Colonic mucosa (tissue), 4 donors: ENCODE data around the gene TBC1D19. TPM values are rescaled to one million over a fixed set of nuclear protein-coding genes. Genes with fewer than 3 reads are reported as not detected.
"Not testable (repeated sequence)": the region's sequence is repeated elsewhere in the genome, so short reads cannot be mapped to it uniquely, and the experiment has no call there.

Experiments
- DNase-seq: peaks from one replicate; pipeline ENCODE4 v3.0.0-alpha.2; 2020
- H3K27ac ChIP-seq: fragments of 200-600 bp; one replicate; pipeline ENCODE4 v1.8.0; 2021
- H3K27me3 ChIP-seq: fragments of 200-600 bp; one replicate; pipeline ENCODE4 v1.8.0; 2021
- H3K36me3 ChIP-seq: fragments of 200-600 bp; one replicate; pipeline ENCODE4 v1.8.0; 2021
- H3K4me1 ChIP-seq: fragments of 200-600 bp; one replicate; pipeline ENCODE4 v1.8.0; 2021; ENCODE audit warnings: mild to moderate bottlenecking
- H3K4me3 ChIP-seq: fragments of 200-600 bp; one replicate; pipeline ENCODE4 v1.8.0; 2021
- H3K9ac ChIP-seq, 2 donors: one replicate each; pipeline ENCODE4 v1.7.0; 2013; ENCODE audit warnings: control low read depth in 2 of 2, low read depth in 2 of 2, low read length in 2 of 2
- H3K9me3 ChIP-seq: fragments of 200-600 bp; one replicate; pipeline ENCODE4 v1.8.0; 2021
- CTCF ChIP-seq: fragments of 200-600 bp; IDR thresholded peaks from one replicate; pipeline ENCODE4 v1.8.0; 2022; ENCODE audit warnings: antibody characterized with exemption, mild to moderate bottlenecking
- intact Hi-C: fragments of 100-400 bp; cut with DNase I; formaldehyde crosslinking; loops from one replicate; pipeline ENCODE4 v1.14.1; 2022
- total RNA-seq, 2 donors: library from RNA; stranded (reverse); fragmentation: NEBNext Ultra II Directional in 1 of 2; extraction: Animal tissue kit (Norgen Biotek cat#: 25700) in 1 of 2; gene quantifications; one replicate each; pipeline ENCODE4 v1.2.1, GENCODE V29; 2021
- donor health status: healthy.
- donor health status: DM: no; HTN: no; CAD: no.
- donor health status: DM: no; HTN: no; CAD: no.

Gene TBC1D19
- total RNA-seq, 2 donors from 2014 or later = 2.6 to 4.0 TPM

DNA sequence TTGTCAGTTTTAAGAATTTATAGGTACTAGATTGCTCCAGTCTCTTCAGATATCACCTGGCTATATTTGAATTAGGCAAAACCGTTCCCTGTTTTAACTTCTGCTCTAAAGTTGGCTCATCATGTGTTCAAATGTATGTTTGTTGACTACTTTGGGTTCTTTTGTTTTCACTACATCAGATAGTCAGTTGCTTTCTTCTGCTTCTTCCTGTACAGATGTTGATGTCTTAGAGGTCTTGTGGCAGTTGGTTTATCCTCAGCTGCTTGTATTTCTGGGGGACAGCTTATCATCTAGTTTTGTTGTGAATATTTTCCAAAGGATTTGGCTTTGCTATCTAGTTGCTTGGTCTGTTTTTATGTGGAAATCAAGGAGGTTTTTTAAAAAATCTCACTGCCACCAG, 28.0 kb downstream of the TBC1D19 start:
- Histone ChIP-seq H3K9ac (no peak overlapping the region), H3K9me3 (no peaks in the 10 kb centered on the region), H3K4me3 (no peak overlapping the region), H3K27me3 (no peaks in the 10 kb centered on the region), H3K36me3 (no peaks in the 10 kb centered on the region), H3K27ac (no peak overlapping the region), H3K4me1 (no peaks in the 10 kb centered on the region)
- intact Hi-C loops = no loop called here
- no peak for DNase-seq
- no peak for TF ChIP-seq CTCF

DNA sequence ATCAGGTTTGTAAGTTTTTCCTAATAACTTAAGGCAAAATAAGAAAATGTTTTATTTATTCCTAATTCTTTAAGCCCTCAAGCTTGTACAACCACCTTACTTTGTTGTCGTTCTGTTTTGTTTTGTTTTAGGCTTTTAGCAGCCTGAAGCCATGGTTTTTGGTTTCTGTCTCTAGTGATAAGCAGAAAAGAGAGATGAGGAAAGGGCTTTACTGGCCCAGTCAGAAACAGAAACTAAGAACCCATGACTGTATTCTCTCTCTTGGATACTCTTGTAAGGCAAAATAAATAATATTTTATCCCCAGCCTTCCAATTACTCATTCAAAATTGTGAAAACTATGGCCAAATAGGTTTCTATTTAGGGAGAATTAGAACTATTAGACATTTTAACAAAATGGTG, 29.4 kb downstream of the TBC1D19 start:
- Histone ChIP-seq H3K9ac (no peak overlapping the region), H3K36me3 (no peaks in the 10 kb centered on the region), H3K27me3 (no peaks in the 10 kb centered on the region), H3K4me3 (no peak overlapping the region), H3K27ac (no peak overlapping the region), H3K9me3 (no peaks in the 10 kb centered on the region), H3K4me1 (no peaks in the 10 kb centered on the region)
- DNase-seq = no peak
- intact Hi-C loops = no loop called here
- TF ChIP-seq CTCF = no peak

GRCh38 chr4:26613735-26614134, 29.9 kb downstream of the TBC1D19 start:
- TF ChIP-seq CTCF = no peak
- no peaks in the 10 kb centered on the region for H3K9me3 ChIP-seq
- H3K9ac ChIP-seq = no peak overlapping the region
- H3K36me3 ChIP-seq = no peaks in the 10 kb centered on the region
- H3K4me1 ChIP-seq = no peaks in the 10 kb centered on the region
- DNase-seq = no peak
- no peak overlapping the region for H3K4me3 ChIP-seq
- no peak overlapping the region for H3K27ac ChIP-seq
- H3K27me3 ChIP-seq = no peaks in the 10 kb centered on the region
- intact Hi-C loops = no loop called here

DNA sequence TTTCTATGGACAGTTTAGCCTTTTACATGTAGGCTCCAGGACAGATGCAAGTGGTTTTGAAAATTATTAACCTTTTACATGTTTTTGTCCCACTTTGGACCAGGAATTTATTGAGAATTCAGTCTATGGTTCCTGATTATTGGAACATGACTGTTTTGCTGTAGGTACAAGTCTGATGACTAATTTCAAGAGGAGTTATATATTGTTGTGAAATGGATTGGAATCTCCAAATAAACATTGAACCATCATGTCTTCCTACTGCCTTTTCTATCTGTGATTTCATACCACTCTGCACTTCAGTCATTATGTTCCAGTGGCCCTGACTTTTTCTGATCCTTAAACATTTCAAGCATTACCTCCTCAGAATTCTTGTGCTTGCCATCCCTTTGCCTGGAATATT, 35.9 kb downstream of the TBC1D19 start:
- DNase-seq = no peak
- Histone ChIP-seq H3K36me3 (no peaks in the 10 kb centered on the region), H3K27ac (no peak overlapping the region), H3K9ac (no peak overlapping the region), H3K4me1 (no peaks in the 10 kb centered on the region), H3K27me3 (no peaks in the 10 kb centered on the region), H3K9me3 (no peaks in the 10 kb centered on the region), H3K4me3 (no peak overlapping the region)
- intact Hi-C loops = no loop called here
- no peak for TF ChIP-seq CTCF

GRCh38 chr4:26621366-26621765, 37.5 kb downstream of the TBC1D19 start:
- DNase-seq = no peak
- intact Hi-C loops = no loop called here
- H3K4me3 ChIP-seq = no peak overlapping the region
- H3K9me3 ChIP-seq = no peaks in the 10 kb centered on the region
- no peak for TF ChIP-seq CTCF
- no peak overlapping the region for H3K9ac ChIP-seq
- H3K27ac ChIP-seq = no peak overlapping the region
- no peaks in the 10 kb centered on the region for H3K4me1 ChIP-seq
- H3K36me3 ChIP-seq = no peaks in the 10 kb centered on the region
- H3K27me3 ChIP-seq = no peaks in the 10 kb centered on the region

DNA sequence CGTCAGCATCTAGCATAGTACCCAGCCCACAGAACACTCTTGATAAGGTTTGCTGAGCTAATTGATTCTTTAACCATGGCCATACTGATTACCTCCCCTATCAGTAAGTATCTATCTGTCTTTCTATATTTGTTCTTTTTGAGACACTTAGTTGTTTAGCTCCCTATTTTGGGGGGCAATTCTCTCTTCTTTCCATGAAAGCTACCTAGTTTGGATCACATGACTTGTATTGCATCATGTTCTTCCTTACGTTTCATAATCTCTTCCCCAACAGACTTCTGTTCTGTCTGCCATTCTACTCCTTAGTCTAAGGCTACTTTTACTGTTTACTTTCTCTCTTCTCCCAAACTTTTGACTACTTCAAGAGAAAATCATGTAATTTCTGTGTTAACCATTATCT, 39.0 kb downstream of the TBC1D19 start:
- Histone ChIP-seq H3K36me3 (no peaks in the 10 kb centered on the region), H3K9ac (no peak overlapping the region), H3K4me3 (no peak overlapping the region), H3K9me3 (no peaks in the 10 kb centered on the region), H3K27me3 (no peaks in the 10 kb centered on the region), H3K27ac (no peak overlapping the region), H3K4me1 (no peaks in the 10 kb centered on the region)
- intact Hi-C loops = no loop called here
- TF ChIP-seq CTCF = no peak
- no peak for DNase-seq

- intact Hi-C loops, H3K4me1 ChIP-seq, H3K4me3 ChIP-seq, H3K9ac ChIP-seq, H3K27me3 ChIP-seq, H3K36me3 ChIP-seq, DNase-seq, H3K27ac ChIP-seq, H3K9me3 ChIP-seq: not testable (repeated sequence)
Measured at GRCh38 chr4:26626658-26627057, 42.8 kb downstream of the TBC1D19 start.
